ENCODE measurements around the gene DEDD.

The DEDD gene

GRCh38 chr1:161132410-161133219, at the start of gene DEDD:
TSS of gene DEDD (minus strand) at chr1:161132667. CDS start at chr1:161124462, 8,205 bp downstream.
- DNase-seq (ENCODE audit: low read depth) = peak; percentile 67

GRCh38 chr1:161182214-161182613, 49.7 kb upstream of the DEDD start:
- no peak for DNase-seq (ENCODE audit: low read depth)

GRCh38 chr1:161180639-161181038, 48.2 kb upstream of the DEDD start:
- DNase-seq (ENCODE audit: low read depth) = no peak

- no peak for DNase-seq (ENCODE audit: low read depth)
Observed at GRCh38 chr1:161179698-161180097, 47.2 kb upstream of the DEDD start.

GRCh38 chr1:161177936-161178244, 45.4 kb upstream of the DEDD start:
- no peak for DNase-seq (ENCODE audit: low read depth)

- DNase-seq (ENCODE audit: low read depth) = peak; percentile 97
Observed at GRCh38 chr1:161177112-161177935, 44.9 kb upstream of the DEDD start, which contains the start of gene B4GALT3. TSS of gene B4GALT3 (minus strand) at chr1:161177507. CDS start at chr1:161176060, 1,447 bp downstream.

- DNase-seq (ENCODE audit: low read depth) = no peak
Observed at GRCh38 chr1:161176468-161177111, 44.1 kb upstream of the DEDD start.

GRCh38 chr1:161175771-161176453, 43.4 kb upstream of the DEDD start:
- DNase-seq (ENCODE audit: low read depth) = no peak

- no peak for DNase-seq (ENCODE audit: low read depth)
Observed at GRCh38 chr1:161174911-161175310, 42.4 kb upstream of the DEDD start.

GRCh38 chr1:161173711-161174110, 41.2 kb upstream of the DEDD start:
- DNase-seq (ENCODE audit: low read depth) = no peak

GRCh38 chr1:161172776-161173376, 40.4 kb upstream of the DEDD start:
- no peak for DNase-seq (ENCODE audit: low read depth)

GRCh38 chr1:161172349-161172748, 39.9 kb upstream of the DEDD start:
- no peak for DNase-seq (ENCODE audit: low read depth)

- no peak for DNase-seq (ENCODE audit: low read depth)
Observed at GRCh38 chr1:161171696-161172095, 39.2 kb upstream of the DEDD start.

- no peak for DNase-seq (ENCODE audit: low read depth)
Observed at GRCh38 chr1:161171191-161171590, 38.7 kb upstream of the DEDD start.

- no peak for DNase-seq (ENCODE audit: low read depth)
Observed at GRCh38 chr1:161168906-161169305, 36.4 kb upstream of the DEDD start.

GRCh38 chr1:161166669-161167548, 34.4 kb upstream of the DEDD start:
- no peak for DNase-seq (ENCODE audit: low read depth)

GRCh38 chr1:161165742-161166668, 33.5 kb upstream of the DEDD start, which contains the start of gene PPOX:
TSS of gene PPOX (plus strand) at chr1:161166426. CDS start at chr1:161166848, 422 bp downstream.
- peak; percentile 83 for DNase-seq (ENCODE audit: low read depth)

- no peak for DNase-seq (ENCODE audit: low read depth)
Observed at GRCh38 chr1:161164901-161165610, 32.6 kb upstream of the DEDD start.

- no peak for DNase-seq (ENCODE audit: low read depth)
Observed at GRCh38 chr1:161163793-161164192, 31.3 kb upstream of the DEDD start.
